CMK (cell line): ENCODE data around the gene ADARB2.
"Not testable (repeated sequence)": the region's sequence is repeated elsewhere in the genome, so short reads cannot be mapped to it uniquely, and the experiment has no call there.

Source experiments
- DNase-seq: peaks from one replicate; pipeline ENCODE4 v3.0.0-alpha.2; 2010; ENCODE audit warnings: low read depth

ADARB2 gene

GRCh38 chr10:1462994-1463633, 274.2 kb downstream of the ADARB2 start:
- DNase-seq = no peak

GRCh38 chr10:1462521-1462920, 274.8 kb downstream of the ADARB2 start:
- no peak for DNase-seq

- DNase-seq = no peak
Observed at GRCh38 chr10:1462032-1462431, 275.3 kb downstream of the ADARB2 start.

GRCh38 chr10:1461016-1461415, 276.3 kb downstream of the ADARB2 start:
- DNase-seq = no peak

GRCh38 chr10:1459664-1460063, 277.7 kb downstream of the ADARB2 start:
- not testable (repeated sequence) for DNase-seq

GRCh38 chr10:1454951-1455350, 282.4 kb downstream of the ADARB2 start:
- no peak for DNase-seq

GRCh38 chr10:1454428-1454827, 282.9 kb downstream of the ADARB2 start:
- DNase-seq = no peak

- DNase-seq = no peak
Observed at GRCh38 chr10:1452777-1453176, 284.5 kb downstream of the ADARB2 start.

- DNase-seq = no peak
Observed at GRCh38 chr10:1451941-1452340, 285.4 kb downstream of the ADARB2 start.

- no peak for DNase-seq
Observed at GRCh38 chr10:1451362-1451888, 285.9 kb downstream of the ADARB2 start.

GRCh38 chr10:1449572-1450205, 287.6 kb downstream of the ADARB2 start:
- DNase-seq = no peak

- no peak for DNase-seq
Observed at GRCh38 chr10:1449021-1449420, 288.3 kb downstream of the ADARB2 start.

GRCh38 chr10:1448252-1448930, 288.9 kb downstream of the ADARB2 start:
- DNase-seq = no peak

- DNase-seq = no peak
Observed at GRCh38 chr10:1444826-1445225, 292.5 kb downstream of the ADARB2 start.

- no peak for DNase-seq
Observed at GRCh38 chr10:1440897-1441296, 296.4 kb downstream of the ADARB2 start.

GRCh38 chr10:1434912-1435692, 302.2 kb downstream of the ADARB2 start:
- DNase-seq = no peak

- no peak for DNase-seq
Observed at GRCh38 chr10:1434202-1434601, 303.1 kb downstream of the ADARB2 start.

GRCh38 chr10:1432161-1432560, 305.2 kb downstream of the ADARB2 start:
- no peak for DNase-seq

GRCh38 chr10:1431229-1431628, 306.1 kb downstream of the ADARB2 start:
- no peak for DNase-seq

- not testable (repeated sequence) for DNase-seq
Observed at GRCh38 chr10:1427521-1428186, 309.7 kb downstream of the ADARB2 start.

- no peak for DNase-seq
Observed at GRCh38 chr10:1426786-1427185, 310.5 kb downstream of the ADARB2 start.

- no peak for DNase-seq
Observed at GRCh38 chr10:1425879-1426278, 311.4 kb downstream of the ADARB2 start.
